HCT116 (cell line): Measurements from ENCODE around the gene ZSWIM3. TPM values are rescaled to one million over a fixed set of nuclear protein-coding genes. Genes with fewer than 3 reads are reported as not detected.

Experiments
- ATAC-seq: fragments of 200-7000 bp; cut with Tn5 transposase; 2 replicates; pipeline ENCODE4 v1.9.1; 2020; ENCODE audit warnings: mild to moderate bottlenecking, moderate library complexity
- BruUV-seq: library from RNA; stranded (reverse); fragments of 400-500 nt; replicated peaks from 2 replicates; lab custom pipeline; 2021; lab: Mats Ljungman, UMichigan
- CTCF ChIA-PET: fragments of 300-600 bp; sonication (Branson Sonifier 250); formaldehyde crosslinking; loops from one replicate; lab custom pipeline; 2021; ENCODE audit warnings: antibody characterized with exemption; lab: Charles Lee
- POLR2A ChIA-PET: fragments of 300-600, 350-600 bp; sonication (Branson Sonifier 250); formaldehyde crosslinking; loops from one replicate; lab custom pipeline; 2021; ENCODE audit warnings: antibody characterized with exemption; lab: Charles Lee
- RAD21 ChIA-PET, 2 experiments: fragments of 300-600 bp; sonication (Branson Sonifier 250); formaldehyde crosslinking; loops; one replicate each; lab custom pipeline; 2023; ENCODE audit warnings: low total read pairs in 2 of 2; ENCODE audit not compliant: uncharacterized antibody in 2 of 2, unreplicated experiment in 2 of 2, low non-redundant PET in 1 of 2; lab: Charles Lee
- DNase-seq: peaks from one replicate; pipeline ENCODE4 v3.0.0-alpha.2; 2010; ENCODE audit warnings: low read depth, low spot score
- H2AFZ ChIP-seq: fragments of 200-600 bp; shearing (Covaris generic), sonication (generic); 2 replicates; pipeline ENCODE4 v1.6.1; 2017; ENCODE audit warnings: low read depth, mixed run types, mixed read lengths, antibody characterized with exemption, low read length; ENCODE audit not compliant: poor library complexity, severe bottlenecking
- H3K27ac ChIP-seq: 2 replicates; pipeline ENCODE4 v1.5.1; 2012; ENCODE audit warnings: low read depth, low read length
- H3K27me3 ChIP-seq: fragments of 200-600 bp; sonication (generic); 2 replicates; pipeline ENCODE4 v1.6.1; 2016; ENCODE audit warnings: mixed run types, low read length, mixed read lengths; ENCODE audit not compliant: insufficient read depth
- H3K36me3 ChIP-seq, 2 experiments: fragments of 200-500 bp in 1 of 2; fragments of 200-600 bp in 1 of 2; sonication (Bioruptor generic) in 1 of 2; sonication (generic) in 1 of 2; 2 replicates each; pipeline versions ENCODE4 v1.5.1 to v1.6.1; 2014 to 2016; ENCODE audit warnings: low read length in 2 of 2, inconsistent platforms in 1 of 2, mixed read lengths in 1 of 2, mixed run types in 1 of 2; ENCODE audit not compliant: insufficient read depth in 2 of 2, control insufficient read depth in 1 of 2
- H3K4me1 ChIP-seq, 2 experiments: fragments of 200-600 bp in 1 of 2; sonication (generic) in 1 of 2; 2 replicates each; pipeline versions ENCODE4 v1.5.1 to v1.6.1; 2012 to 2017; ENCODE audit warnings: low read length in 2 of 2, inconsistent platforms in 1 of 2, mild to moderate bottlenecking in 1 of 2, mixed read lengths in 1 of 2, mixed run types in 1 of 2, moderate library complexity in 1 of 2; ENCODE audit not compliant: insufficient read depth in 2 of 2, control insufficient read depth in 1 of 2
- H3K4me2 ChIP-seq: fragments of 200-600 bp; sonication (generic); 2 replicates; pipeline ENCODE4 v1.6.1; 2017; ENCODE audit warnings: mixed run types, low read length, mixed read lengths
- H3K4me3 ChIP-seq, 2 experiments: fragments of 200-600 bp in 1 of 2; sonication (generic) in 1 of 2; replicated peaks in 1 of 2; 2 replicates each; pipeline ENCODE4 v1.5.1; 2011 to 2016; ENCODE audit warnings: low read length in 2 of 2, control low read depth in 1 of 2, low read depth in 1 of 2, mild to moderate bottlenecking in 1 of 2, mixed read lengths in 1 of 2, mixed run types in 1 of 2
- H3K79me2 ChIP-seq: fragments of 200-600 bp; sonication (generic); 2 replicates; pipeline ENCODE4 v1.6.1; 2017; ENCODE audit warnings: mild to moderate bottlenecking, mixed run types, low read length, moderate library complexity, mixed read lengths; ENCODE audit not compliant: insufficient read depth
- H3K9ac ChIP-seq: fragments of 200-600 bp; sonication (generic); 2 replicates; pipeline ENCODE4 v1.6.1; 2016; ENCODE audit warnings: low read length, mixed read lengths
- H3K9me2 ChIP-seq: fragments of 200-600 bp; sonication (generic), shearing (Covaris generic); 2 replicates; pipeline ENCODE4 v1.6.1; 2017; ENCODE audit warnings: mixed run types, mild to moderate bottlenecking, moderate library complexity; ENCODE audit not compliant: insufficient read depth
- H3K9me3 ChIP-seq, 2 experiments: fragments of 200-500 bp in 1 of 2; fragments of 200-600 bp in 1 of 2; sonication (Bioruptor generic) in 1 of 2; sonication (generic) in 1 of 2; 2 replicates each; pipeline ENCODE4 v1.6.1; 2014 to 2017; ENCODE audit warnings: low read length in 2 of 2, mixed read lengths in 2 of 2, inconsistent platforms in 1 of 2, low read depth in 1 of 2, mild to moderate bottlenecking in 1 of 2, mixed run types in 1 of 2, moderate library complexity in 1 of 2; ENCODE audit not compliant: control insufficient read depth in 1 of 2, insufficient read depth in 1 of 2
- H4K20me1 ChIP-seq: fragments of 200-600 bp; sonication (generic), shearing (Covaris generic); 2 replicates; pipeline ENCODE4 v1.6.1; 2017; ENCODE audit warnings: mixed run types, mild to moderate bottlenecking, moderate library complexity; ENCODE audit not compliant: insufficient read depth
- CBX3 ChIP-seq: IDR thresholded peaks from 2 replicates; pipeline ENCODE4 v1.6.1; 2012; ENCODE audit warnings: low read depth
- CEBPB ChIP-seq: IDR thresholded peaks from 2 replicates; pipeline ENCODE4 v1.6.1; 2012; ENCODE audit warnings: low read depth
- CTCF ChIP-seq, 3 experiments: fragments of 200-600 bp in 1 of 3; sonication (generic) in 1 of 3; IDR thresholded peaks in 2 of 3; conservative IDR thresholded peaks in 1 of 3; 2 replicates each; pipeline ENCODE4 v1.5.1; 2012 to 2017; ENCODE audit warnings: low read depth in 2 of 3, low read length in 2 of 3, antibody characterized with exemption in 1 of 3, borderline replicate concordance in 1 of 3, control low read depth in 1 of 3, mild to moderate bottlenecking in 1 of 3, mixed read lengths in 1 of 3, mixed run types in 1 of 3, moderate library complexity in 1 of 3; ENCODE audit not compliant: insufficient read depth in 1 of 3
- EGR1 ChIP-seq: IDR thresholded peaks from 2 replicates; pipeline ENCODE4 v1.6.1; 2012; ENCODE audit warnings: low read depth
- EZH2 ChIP-seq: fragments of 200-600 bp; sonication (generic); IDR thresholded peaks from 2 replicates; pipeline ENCODE4 v1.6.1; 2017; ENCODE audit warnings: antibody characterized with exemption, mixed run types
- EZH2phosphoT487 ChIP-seq: fragments of 200-600 bp; IDR thresholded peaks from 2 replicates; pipeline ENCODE4 v1.6.1; 2018; ENCODE audit warnings: antibody characterized with exemption, borderline replicate concordance
- FOSL1 ChIP-seq: IDR thresholded peaks from 2 replicates; pipeline ENCODE4 v1.6.1; 2012; ENCODE audit warnings: low read depth
- JUND ChIP-seq: IDR thresholded peaks from 2 replicates; pipeline ENCODE4 v1.6.1; 2012
- MAX ChIP-seq: IDR thresholded peaks from 2 replicates; pipeline ENCODE4 v1.6.1; 2012
- RAD21 ChIP-seq: IDR thresholded peaks from 2 replicates; pipeline ENCODE4 v1.6.1; 2012; ENCODE audit warnings: low read depth, mild to moderate bottlenecking
- SIN3A ChIP-seq: IDR thresholded peaks from 2 replicates; pipeline ENCODE4 v1.6.1; 2012; ENCODE audit warnings: low read depth
- SP1 ChIP-seq: IDR thresholded peaks from 2 replicates; pipeline ENCODE4 v1.6.1; 2012; ENCODE audit warnings: low read depth
- SRF ChIP-seq: IDR thresholded peaks from 2 replicates; pipeline ENCODE4 v1.6.1; 2012; ENCODE audit warnings: low read depth
- YY1 ChIP-seq: IDR thresholded peaks from 2 replicates; pipeline ENCODE4 v1.6.1; 2011; ENCODE audit warnings: low read length, low read depth, moderate library complexity, mild to moderate bottlenecking; ENCODE audit not compliant: insufficient replicate concordance; ENCODE audit errors: extremely low read depth
- ZBTB33 ChIP-seq: IDR thresholded peaks from 2 replicates; pipeline ENCODE4 v1.6.1; 2011; ENCODE audit warnings: mild to moderate bottlenecking, low read length, moderate library complexity; ENCODE audit not compliant: insufficient replicate concordance; ENCODE audit errors: extremely low read depth
- ZNF274 ChIP-seq: fragments of 200-500 bp; sonication (Bioruptor generic); IDR thresholded peaks from 2 replicates; pipeline ENCODE4 v1.6.1; 2014; ENCODE audit warnings: mild to moderate bottlenecking, low read depth, low read length, inconsistent platforms
- intact Hi-C: fragments of 100-400 bp; cut with micrococcal nuclease; formaldehyde crosslinking; loops from 2 replicates; pipeline ENCODE4 v1.10.0; 2022
- total RNA-seq: library from RNA; stranded (reverse); gene quantifications from one replicate; pipeline ENCODE4 v1.2.1, GENCODE V29; 2021; ENCODE audit not compliant: unreplicated experiment
- TF ChIP-seq, protein P1 (sequence below): IDR thresholded peaks from 2 replicates; pipeline ENCODE4 v1.6.1; 2012; ENCODE audit warnings: low read depth

ZSWIM3 gene
- total RNA-seq, 1 experiment from 2014 or later, result 1.8 TPM

GRCh38 chr20:45882469-45883099, 25.2 kb downstream of the ZSWIM3 start:
- H3K79me2 ChIP-seq, result peaks cover 19% of the 10 kb centered on the region
- H3K9ac ChIP-seq, result no peak overlapping the region
- H3K36me3 ChIP-seq, result peaks cover 8 to 18% of the 10 kb centered on the region in 2 experiments; a peak in 2 of 4 replicates
- H4K20me1 ChIP-seq, result no peaks in the 10 kb centered on the region
- RAD21 ChIA-PET, result no interaction called here
- H3K27me3 ChIP-seq, result no peaks in the 10 kb centered on the region
- ATAC-seq, result no peak
- CTCF ChIA-PET, result no interaction called here
- peak overlapping the region; percentile 76; the same call in 1 of the 2 replicates for H3K4me2 ChIP-seq
- no TSS peak for BruUV-seq
- TF ChIP-seq CTCF (IDR thresholded peaks at IDR 0.05 in 2 of 3, conservative IDR thresholded peaks at IDR 0.05 in 1 of 3; ENCODE audit: borderline replicate concordance in 1 of 3, insufficient read depth in 1 of 3, low read depth in 2 of 3, low read length in 2 of 3) (no peak), SP1 (no peak), EZH2phosphoT487 (no peak), EGR1 (no peak), MAX (no peak), CBX3 (no peak), EZH2 (no peak), FOSL1 (no peak), ZBTB33 (no peak), JUND (no peak), YY1 (no peak), SIN3A (no peak), RAD21 (no peak), SRF (no peak), CEBPB (no peak), ZNF274 (no peak)
- TF ChIP-seq, protein P1, sequence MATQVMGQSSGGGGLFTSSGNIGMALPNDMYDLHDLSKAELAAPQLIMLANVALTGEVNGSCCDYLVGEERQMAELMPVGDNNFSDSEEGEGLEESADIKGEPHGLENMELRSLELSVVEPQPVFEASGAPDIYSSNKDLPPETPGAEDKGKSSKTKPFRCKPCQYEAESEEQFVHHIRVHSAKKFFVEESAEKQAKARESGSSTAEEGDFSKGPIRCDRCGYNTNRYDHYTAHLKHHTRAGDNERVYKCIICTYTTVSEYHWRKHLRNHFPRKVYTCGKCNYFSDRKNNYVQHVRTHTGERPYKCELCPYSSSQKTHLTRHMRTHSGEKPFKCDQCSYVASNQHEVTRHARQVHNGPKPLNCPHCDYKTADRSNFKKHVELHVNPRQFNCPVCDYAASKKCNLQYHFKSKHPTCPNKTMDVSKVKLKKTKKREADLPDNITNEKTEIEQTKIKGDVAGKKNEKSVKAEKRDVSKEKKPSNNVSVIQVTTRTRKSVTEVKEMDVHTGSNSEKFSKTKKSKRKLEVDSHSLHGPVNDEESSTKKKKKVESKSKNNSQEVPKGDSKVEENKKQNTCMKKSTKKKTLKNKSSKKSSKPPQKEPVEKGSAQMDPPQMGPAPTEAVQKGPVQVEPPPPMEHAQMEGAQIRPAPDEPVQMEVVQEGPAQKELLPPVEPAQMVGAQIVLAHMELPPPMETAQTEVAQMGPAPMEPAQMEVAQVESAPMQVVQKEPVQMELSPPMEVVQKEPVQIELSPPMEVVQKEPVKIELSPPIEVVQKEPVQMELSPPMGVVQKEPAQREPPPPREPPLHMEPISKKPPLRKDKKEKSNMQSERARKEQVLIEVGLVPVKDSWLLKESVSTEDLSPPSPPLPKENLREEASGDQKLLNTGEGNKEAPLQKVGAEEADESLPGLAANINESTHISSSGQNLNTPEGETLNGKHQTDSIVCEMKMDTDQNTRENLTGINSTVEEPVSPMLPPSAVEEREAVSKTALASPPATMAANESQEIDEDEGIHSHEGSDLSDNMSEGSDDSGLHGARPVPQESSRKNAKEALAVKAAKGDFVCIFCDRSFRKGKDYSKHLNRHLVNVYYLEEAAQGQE, result no peak
- no peak overlapping the region for H2AFZ ChIP-seq
- H3K4me1 ChIP-seq, result peaks cover 16 to 27% of the 10 kb centered on the region in 2 experiments
- POLR2A ChIA-PET, result interaction anchor here (2.3 kb wide), 1 partner anchor 25 kb away, joined by 8 read pairs; the partner anchor contains the start of genes ACOT8 and ZSWIM3
- no peaks in the 10 kb centered on the region for H3K9me3 ChIP-seq
- H3K9me2 ChIP-seq, result no peaks in the 10 kb centered on the region
- H3K27ac ChIP-seq, result no peak overlapping the region
- H3K4me3 ChIP-seq, result no peak overlapping the region
- DNase-seq, result no peak
- intact Hi-C loops, result no loop called here
